GM19099 (cell line): ENCODE measurements around the gene PEPD.

Experiments used
- POLR2A ChIP-seq: IDR thresholded peaks from 3 replicates; pipeline ENCODE4 v1.6.1; 2011; ENCODE audit warnings: low read depth; ENCODE audit not compliant: insufficient read length; ENCODE audit errors: extremely low read depth

Gene PEPD

DNA sequence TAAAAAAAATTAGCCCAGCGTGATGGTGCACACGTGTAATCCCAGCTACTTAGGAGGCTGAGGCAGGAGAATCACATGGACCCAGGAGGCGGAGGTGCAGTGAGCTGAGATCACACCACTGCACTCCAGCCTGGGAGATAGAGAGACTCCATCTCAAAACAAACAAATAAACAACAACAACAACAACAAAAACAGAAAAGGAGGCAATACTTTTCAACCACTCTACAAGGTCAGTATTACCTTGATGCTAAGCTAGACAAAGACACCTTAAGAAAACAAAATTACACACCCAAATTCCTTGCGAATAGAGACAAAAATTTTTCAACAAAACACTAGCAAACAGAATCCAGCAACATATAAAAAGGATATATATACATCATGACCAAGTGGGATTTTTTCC lies 39.7 kb downstream of the PEPD start:
- no peak for TF ChIP-seq POLR2A

GRCh38 chr19:33477781-33478180 lies 43.8 kb downstream of the PEPD start:
- no peak for TF ChIP-seq POLR2A

- no peak for TF ChIP-seq POLR2A
Measured at GRCh38 chr19:33476151-33476707, 45.4 kb downstream of the PEPD start.

GRCh38 chr19:33473653-33474305 lies 47.8 kb downstream of the PEPD start:
- TF ChIP-seq POLR2A: no peak

DNA sequence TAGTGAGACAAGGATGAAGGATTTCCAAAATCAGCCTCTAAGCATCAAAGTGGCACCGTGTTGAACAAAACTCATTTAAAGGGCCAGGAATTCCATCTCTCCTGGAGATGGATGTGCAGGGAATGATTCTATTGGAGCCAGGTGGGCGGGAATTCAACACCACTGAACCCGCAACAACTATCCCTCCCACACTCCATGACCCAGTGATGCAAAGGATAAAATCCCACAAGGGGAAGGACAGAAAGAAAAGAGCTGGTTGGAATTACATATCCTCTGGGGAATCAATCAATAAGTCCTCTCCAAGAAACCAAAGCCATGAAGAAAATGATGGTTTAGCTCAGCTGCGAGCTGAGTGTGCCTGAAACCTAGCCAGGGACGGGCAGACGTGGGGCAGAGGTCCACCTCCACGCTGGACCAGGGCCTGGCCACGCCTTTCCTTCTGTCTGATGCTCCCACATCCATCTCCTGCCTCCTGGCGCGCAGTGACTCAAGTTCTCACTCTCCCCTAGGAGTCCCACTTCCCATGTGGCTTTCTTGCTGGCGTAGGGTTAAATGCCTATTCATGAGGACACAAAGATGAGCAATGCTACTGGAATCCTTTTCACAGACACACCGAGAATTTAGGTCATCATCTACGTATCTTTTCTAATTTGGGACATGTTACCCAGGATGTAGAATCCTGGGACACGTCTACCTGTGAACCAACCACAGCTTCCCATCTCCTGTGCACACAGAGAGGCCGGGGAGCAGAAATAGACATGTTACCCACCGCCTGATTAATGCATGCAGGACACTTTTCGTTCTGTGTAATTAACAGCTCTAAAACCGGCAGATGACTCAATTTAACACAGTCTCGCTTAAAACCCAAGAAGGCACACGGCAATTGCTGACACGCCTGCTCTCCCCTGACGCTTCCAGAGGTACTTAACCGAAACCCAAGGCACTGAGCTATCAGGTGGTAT lies 48.6 kb downstream of the PEPD start:
- TF ChIP-seq POLR2A: no peak

DNA sequence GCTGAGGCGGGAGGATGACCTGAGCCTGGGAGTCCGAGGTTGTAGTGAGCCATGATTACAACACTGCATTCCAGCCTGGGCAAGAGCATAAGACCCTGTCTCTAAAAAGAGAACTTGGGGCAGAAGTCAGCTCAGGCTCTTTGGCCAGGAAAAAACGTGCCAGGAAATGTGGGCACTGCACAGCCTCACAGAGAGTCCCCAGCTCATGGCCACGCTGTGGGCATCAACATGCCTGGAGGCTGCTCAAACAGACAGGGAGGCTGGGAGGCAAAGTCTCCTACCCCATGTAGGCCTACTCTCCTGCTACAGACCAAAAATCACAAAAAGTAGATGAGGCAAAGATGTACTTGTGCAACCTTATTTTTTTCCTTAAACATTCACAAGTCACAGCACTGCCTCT lies 49.4 kb downstream of the PEPD start:
- no peak for TF ChIP-seq POLR2A

DNA sequence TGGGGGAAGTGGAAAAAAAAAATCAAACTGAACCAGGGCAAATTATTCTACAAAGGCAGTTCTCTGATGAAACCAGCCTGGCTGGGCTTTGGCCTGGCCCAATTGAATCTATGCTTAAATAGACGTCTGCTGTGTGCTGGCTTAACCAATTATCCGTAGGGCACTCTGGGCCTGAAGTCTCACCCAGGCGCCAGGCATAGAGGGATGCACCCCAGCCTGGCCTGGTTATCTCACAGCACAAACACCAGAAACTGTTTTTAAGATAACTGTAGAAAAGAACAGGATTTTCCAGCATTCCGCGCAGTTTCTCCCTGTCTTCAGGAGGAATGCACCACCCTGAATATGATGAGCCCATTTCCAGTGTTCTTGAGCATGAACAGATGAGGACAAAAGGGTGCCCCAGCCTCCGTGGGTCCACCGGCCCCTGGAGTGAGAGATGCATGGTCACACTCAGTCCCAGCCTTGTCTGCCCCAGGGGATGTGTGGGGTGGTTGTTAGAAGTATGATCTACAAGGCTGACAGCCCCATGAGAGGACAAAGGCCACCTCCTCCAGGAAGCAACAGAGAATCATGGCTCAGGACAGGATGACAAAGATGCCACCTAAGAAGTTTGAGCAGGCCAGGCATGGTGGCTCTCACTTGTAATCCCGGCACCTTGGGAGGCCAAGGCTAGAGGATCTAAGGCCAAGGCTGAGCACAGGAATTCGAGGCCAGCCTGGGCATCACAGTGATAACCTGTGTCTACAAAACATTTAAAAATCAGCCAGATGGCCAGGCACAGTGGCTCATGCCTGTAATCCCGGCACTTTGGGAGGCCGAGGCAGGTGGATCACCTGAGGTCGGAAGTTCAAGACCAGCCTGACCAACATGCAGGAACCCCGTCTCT lies 50.2 kb downstream of the PEPD start:
- no peak for TF ChIP-seq POLR2A

- no peak for TF ChIP-seq POLR2A
Measured at GRCh38 chr19:33470686-33471085, 50.9 kb downstream of the PEPD start.

GRCh38 chr19:33470040-33470330 lies 51.6 kb downstream of the PEPD start:
- no peak for TF ChIP-seq POLR2A

DNA sequence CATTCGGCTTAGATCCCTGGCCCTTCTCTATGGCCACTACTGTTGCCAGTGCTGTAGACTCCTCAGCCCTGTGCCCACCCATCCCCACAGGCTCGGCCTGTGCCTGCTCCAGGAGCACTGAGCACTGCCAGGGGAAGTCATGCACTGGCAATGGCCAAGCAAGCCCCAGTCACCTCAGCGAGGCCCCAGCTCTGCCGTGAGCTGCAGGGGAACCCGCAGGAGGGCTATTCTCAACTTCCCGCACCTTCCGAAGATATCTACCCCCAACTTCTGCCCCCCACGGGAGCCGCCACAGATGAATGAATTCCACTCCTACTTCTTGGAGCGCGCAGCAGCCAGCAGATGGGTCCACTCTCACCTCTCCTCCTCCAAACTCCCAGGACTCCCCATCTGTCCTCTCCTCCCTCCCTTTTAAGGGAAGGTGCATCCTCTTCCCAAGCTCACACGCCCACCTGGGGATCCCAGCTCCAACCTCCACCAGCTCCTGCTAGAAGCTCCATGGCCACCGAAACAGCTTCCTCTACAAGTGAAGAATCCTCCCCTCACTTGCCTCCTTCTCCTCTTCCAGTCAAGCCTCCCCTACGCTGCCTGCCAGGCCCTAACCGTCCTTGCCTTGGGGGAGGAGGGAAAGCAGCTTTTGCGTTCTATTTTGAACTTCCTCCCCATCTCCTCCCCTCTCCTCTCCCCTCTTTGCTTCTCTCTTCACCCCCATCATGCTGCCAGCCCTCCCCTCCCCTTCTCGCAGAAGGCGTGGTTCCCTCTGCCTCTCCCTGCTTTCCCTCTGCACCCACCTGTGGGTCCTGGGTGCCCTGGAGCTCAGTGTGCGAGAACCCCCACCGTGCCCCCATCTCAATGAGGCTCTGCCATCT lies 52.2 kb downstream of the PEPD start:
- TF ChIP-seq POLR2A: no peak

DNA sequence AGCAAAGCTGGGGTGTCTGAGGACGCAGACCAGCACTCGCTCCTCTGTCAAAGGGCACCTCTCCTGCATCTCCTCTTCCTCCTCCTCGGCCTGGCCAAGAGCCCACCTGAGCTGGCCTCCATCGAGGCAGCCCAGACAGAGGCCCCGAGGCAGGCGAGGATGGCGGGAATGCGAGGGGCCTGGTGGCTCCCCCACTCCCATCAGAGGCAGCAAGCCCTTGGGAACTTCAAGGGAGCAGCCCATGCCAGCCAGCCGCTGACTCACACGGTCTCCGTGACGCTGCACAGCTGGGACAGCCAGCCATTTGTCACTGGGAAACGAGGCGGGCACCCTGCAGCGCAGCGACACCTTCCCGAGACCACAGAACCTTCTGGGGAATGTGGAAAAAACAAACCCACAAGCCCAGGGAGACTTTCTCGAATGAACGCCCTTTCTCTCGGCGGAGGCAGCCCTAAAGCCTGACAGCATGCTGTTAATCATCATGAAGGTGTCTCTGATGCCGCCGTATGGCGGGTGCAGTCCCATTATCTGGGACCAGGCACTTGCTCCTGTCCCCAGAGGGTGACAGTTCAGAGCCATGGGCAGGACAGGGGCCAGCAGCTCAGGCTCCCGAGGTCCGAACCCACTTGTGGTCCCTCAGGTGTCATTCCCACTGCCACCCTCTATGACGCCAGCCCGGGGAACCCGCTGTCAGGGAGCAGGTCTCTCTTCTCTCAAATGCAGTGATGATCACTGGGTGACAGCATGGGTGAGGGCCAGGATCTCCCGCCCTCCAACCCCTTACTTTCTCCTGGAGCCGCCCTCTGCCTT lies 53.0 kb downstream of the PEPD start:
- no peak for TF ChIP-seq POLR2A

- no peak for TF ChIP-seq POLR2A
Measured at GRCh38 chr19:33467851-33468250, 53.7 kb downstream of the PEPD start.

GRCh38 chr19:33465834-33466233 lies 55.8 kb downstream of the PEPD start:
- TF ChIP-seq POLR2A: no peak
